Activated CD8-positive, alpha-beta T cell treated with anti-CD3 and anti-CD28 coated beads, Interleukin-2, amount 10 ng/mL, durations not matched to agents 7 days and 5 days (primary cell): ENCODE measurements around the gene ADAP1. TPM values are rescaled to one million over a fixed set of nuclear protein-coding genes. Genes with fewer than 3 reads are reported as not detected.

Experiments
- total RNA-seq, 2 experiments: library from RNA; stranded (reverse); gene quantifications; one replicate each; pipeline ENCODE4 v1.2.3, GENCODE V29; 2021

Gene ADAP1
- total RNA-seq, 2 experiments from 2014 or later: 24.2 to 28.6 TPM

Other genes with a start within 250 kb of the ADAP1 start
- 10 to 100 TPM; 25.5 to 27.0 TPM for gene DNAAF5, start 228.0 kb downstream of the ADAP1 start, total RNA-seq
- gene PRKAR1B, start 227.4 kb downstream of the ADAP1 start, total RNA-seq: 10 to 100 TPM; 56.5 to 58.2 TPM
- 10 to 100 TPM; 38.4 to 39.7 TPM for gene SUN1, start 122.2 kb downstream of the ADAP1 start, total RNA-seq
- gene GET4, start 78.1 kb downstream of the ADAP1 start, total RNA-seq: 10 to 100 TPM; 32.2 to 38.3 TPM
- gene COX19, start 20.9 kb upstream of the ADAP1 start, total RNA-seq: 10 to 100 TPM; 16.8 to 18.2 TPM
- not detected for gene CYP2W1, start 28.5 kb upstream of the ADAP1 start, total RNA-seq
- 1 to 10 TPM; 2.7 to 3.1 TPM for gene GPR146, start 89.9 kb upstream of the ADAP1 start, total RNA-seq
- gene GPER1, start 133.4 kb upstream of the ADAP1 start, total RNA-seq: under 1 TPM in 1 of 2 experiments, not detected in 1; 0.13 TPM
- gene ZFAND2A, start 205.5 kb upstream of the ADAP1 start, total RNA-seq: 10 to 100 TPM; 25.6 to 26.0 TPM